Measurements from ENCODE around the gene ANKRD29. TPM values are rescaled to one million over a fixed set of nuclear protein-coding genes. Genes with fewer than 3 reads are reported as not detected.
A peak's percentile ranks its signal among the peaks of the same experiment; 100 is the strongest.

Gene ANKRD29
- total and polyA plus RNA-seq, 5 donors from 2014 or later, result 0.45 TPM; not detected in 4

DNA sequence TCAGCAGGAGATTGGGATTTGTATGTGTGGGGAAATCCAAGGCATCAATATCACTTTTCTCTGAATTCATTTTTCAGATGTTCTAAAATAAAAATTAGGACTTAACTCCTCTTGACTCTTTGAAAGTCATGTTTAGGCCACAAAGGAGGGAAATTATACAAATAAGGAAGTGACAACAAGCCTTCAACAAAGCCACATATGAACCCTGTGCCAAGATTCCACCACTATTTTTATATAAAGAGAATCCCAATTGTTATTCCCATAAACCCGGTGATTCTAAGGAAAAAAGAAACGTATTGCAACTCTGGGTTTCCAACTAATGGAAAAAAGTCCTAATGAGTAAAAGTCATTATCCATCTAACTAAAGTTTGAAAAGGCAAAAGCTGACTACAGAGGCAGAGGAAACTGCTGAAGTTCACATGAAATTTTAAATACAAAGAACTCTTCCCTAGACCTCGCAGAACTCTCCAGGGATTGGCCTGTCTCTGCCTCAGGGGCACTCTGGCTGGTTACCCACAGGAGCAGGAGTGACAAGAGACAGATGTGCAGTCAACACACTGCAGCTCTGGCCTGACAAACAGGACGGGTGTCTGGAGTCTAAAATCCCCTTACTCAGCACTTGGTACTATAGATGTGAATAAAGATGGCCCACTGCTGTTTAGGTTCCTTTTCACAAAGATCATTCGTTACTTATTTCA is 88.0 kb downstream of the ANKRD29 start:
- no peaks in the 10 kb centered on the region for H3K27me3 Mint-ChIP-seq
- peaks cover 0 to 1% (median 0%) of the 10 kb centered on the region in 7 donors for H3K9me3 Mint-ChIP-seq
- peak overlapping the region; percentile 63 to 99 (median 65) for H3K27ac Mint-ChIP-seq
- Histone ChIP-seq H3K27ac (ENCODE audit: insufficient read depth, low read length, poor library complexity, severe bottlenecking) (peak overlapping the region; percentile 82), H3K4me3 (ENCODE audit: low read depth, low read length) (peak overlapping the region; percentile 83), H3K27me3 (ENCODE audit: control insufficient read depth, insufficient read depth, low read length) (no peaks in the 10 kb centered on the region), H3K36me3 (ENCODE audit: control insufficient read depth, insufficient read depth, low read length) (peaks cover 25% of the 10 kb centered on the region), H3K4me1 (ENCODE audit: control insufficient read depth, insufficient read depth, low read length, poor library complexity, severe bottlenecking) (peaks cover 55% of the 10 kb centered on the region), H3K9me3 (ENCODE audit: control insufficient read depth in 2 of 2, low read length in 2 of 2) (no peaks in the 10 kb centered on the region)
- peaks cover 36% of the 10 kb centered on the region for H3K36me3 Mint-ChIP-seq
- H3K4me3 Mint-ChIP-seq, result peak overlapping the region; percentile 61 to 75 (median 66)
- DNase-seq, result peak in 1 of 3 donors; percentile 23
- ATAC-seq (ENCODE audit: low read depth in 2 of 2), result no peak
- peaks cover 10 to 67% (median 56%) of the 10 kb centered on the region in 4 donors for H3K4me1 Mint-ChIP-seq

DNA sequence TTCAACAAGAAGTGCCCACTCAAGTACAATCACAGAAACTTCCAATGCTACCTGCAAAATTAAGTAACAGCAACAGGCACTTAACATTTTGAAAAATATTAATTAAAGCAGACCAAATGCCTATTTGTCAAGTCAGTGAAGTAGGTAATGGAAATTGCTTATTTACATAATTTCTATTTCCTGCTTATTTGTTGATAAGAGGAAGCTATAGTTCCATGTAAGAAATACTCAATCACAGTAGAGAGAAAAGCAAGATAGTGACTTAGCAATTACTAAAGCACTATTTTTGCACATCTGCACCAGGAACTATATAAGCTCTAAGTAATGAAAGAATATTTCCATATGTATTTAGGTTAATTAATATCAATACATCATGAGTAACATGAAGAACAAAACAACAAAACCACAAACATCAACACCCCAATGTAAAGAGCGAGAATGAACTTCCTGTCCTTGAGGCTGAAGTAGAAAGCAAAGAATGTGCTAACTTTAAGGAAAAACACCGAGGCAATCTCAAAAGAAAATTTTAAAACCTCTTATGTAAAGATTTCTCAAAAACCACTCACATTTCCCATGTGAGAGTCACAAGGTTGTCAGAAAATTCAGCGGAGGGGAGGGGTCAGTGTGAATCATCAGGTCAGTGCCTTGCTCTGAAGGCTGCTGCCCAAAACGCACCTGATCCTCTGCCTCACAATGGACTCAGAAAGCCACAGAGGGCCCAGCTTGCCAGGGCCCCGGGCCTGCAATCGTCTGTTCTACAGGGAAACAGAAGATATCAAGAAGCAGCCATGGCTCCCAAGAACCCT is 88.9 kb downstream of the ANKRD29 start:
- Mint-ChIP-seq H3K27ac (peak overlapping the region; percentile 63 to 99 (median 65)), H3K27me3 (no peaks in the 10 kb centered on the region), H3K4me1 (peaks cover 10 to 62% (median 50%) of the 10 kb centered on the region in 4 donors), H3K9me3 (peaks cover 0 to 1% (median 0%) of the 10 kb centered on the region in 7 donors), H3K36me3 (peaks cover 43% of the 10 kb centered on the region), H3K4me3 (peak overlapping the region; percentile 61 to 75 (median 66))
- peak overlapping the region; percentile 82 for H3K27ac ChIP-seq (ENCODE audit: insufficient read depth, low read length, poor library complexity, severe bottlenecking)
- peaks cover 52% of the 10 kb centered on the region for H3K4me1 ChIP-seq (ENCODE audit: control insufficient read depth, insufficient read depth, low read length, poor library complexity, severe bottlenecking)
- H3K4me3 ChIP-seq (ENCODE audit: low read depth, low read length), result peak overlapping the region; percentile 83
- peak; percentile 76 to 79 for ATAC-seq (ENCODE audit: low read depth in 2 of 2)
- DNase-seq, result peak; percentile 31 to 75 (median 58)
- H3K9me3 ChIP-seq (ENCODE audit: control insufficient read depth in 2 of 2, low read length in 2 of 2), result no peaks in the 10 kb centered on the region
- H3K27me3 ChIP-seq (ENCODE audit: control insufficient read depth, insufficient read depth, low read length), result no peaks in the 10 kb centered on the region
- H3K36me3 ChIP-seq (ENCODE audit: control insufficient read depth, insufficient read depth, low read length), result peaks cover 30% of the 10 kb centered on the region

DNA sequence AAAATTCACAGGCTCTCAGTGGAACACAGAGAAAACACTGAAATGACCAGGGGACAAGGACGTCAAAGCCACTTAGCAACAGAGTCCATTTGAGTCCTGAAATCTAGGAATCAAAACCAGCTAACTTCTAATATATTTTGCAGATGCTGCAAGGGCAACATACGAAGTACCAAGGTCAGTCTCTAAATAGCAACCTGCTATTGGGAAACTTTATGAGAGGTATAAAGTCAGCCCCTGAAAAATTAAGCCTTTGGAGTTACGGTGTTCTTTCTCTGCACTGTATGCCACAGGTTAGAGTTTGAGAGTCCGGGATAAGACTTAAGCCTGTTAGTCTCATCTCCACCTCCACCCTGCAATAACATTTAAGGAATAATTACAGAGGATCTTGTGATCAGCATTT is 89.7 kb downstream of the ANKRD29 start:
- no peaks in the 10 kb centered on the region for H3K27me3 Mint-ChIP-seq
- peak overlapping the region in 3 of 4 donors; percentile 61 to 75 (median 61) for H3K4me3 Mint-ChIP-seq
- no peaks in the 10 kb centered on the region for H3K27me3 ChIP-seq (ENCODE audit: control insufficient read depth, insufficient read depth, low read length)
- peak overlapping the region; percentile 82 for H3K27ac ChIP-seq (ENCODE audit: insufficient read depth, low read length, poor library complexity, severe bottlenecking)
- H3K4me3 ChIP-seq (ENCODE audit: low read depth, low read length), result peak overlapping the region; percentile 83
- ATAC-seq (ENCODE audit: low read depth in 2 of 2) (no peak), DNase-seq (no peak)
- H3K4me1 ChIP-seq (ENCODE audit: control insufficient read depth, insufficient read depth, low read length, poor library complexity, severe bottlenecking), result peaks cover 45% of the 10 kb centered on the region
- peak overlapping the region; percentile 63 to 99 (median 65) for H3K27ac Mint-ChIP-seq
- no peaks in the 10 kb centered on the region for H3K9me3 Mint-ChIP-seq
- peaks cover 35% of the 10 kb centered on the region for H3K36me3 ChIP-seq (ENCODE audit: control insufficient read depth, insufficient read depth, low read length)
- peaks cover 10 to 55% (median 46%) of the 10 kb centered on the region in 4 donors for H3K4me1 Mint-ChIP-seq
- H3K9me3 ChIP-seq (ENCODE audit: control insufficient read depth in 2 of 2, low read length in 2 of 2), result no peaks in the 10 kb centered on the region
- H3K36me3 Mint-ChIP-seq, result peaks cover 44% of the 10 kb centered on the region

DNA sequence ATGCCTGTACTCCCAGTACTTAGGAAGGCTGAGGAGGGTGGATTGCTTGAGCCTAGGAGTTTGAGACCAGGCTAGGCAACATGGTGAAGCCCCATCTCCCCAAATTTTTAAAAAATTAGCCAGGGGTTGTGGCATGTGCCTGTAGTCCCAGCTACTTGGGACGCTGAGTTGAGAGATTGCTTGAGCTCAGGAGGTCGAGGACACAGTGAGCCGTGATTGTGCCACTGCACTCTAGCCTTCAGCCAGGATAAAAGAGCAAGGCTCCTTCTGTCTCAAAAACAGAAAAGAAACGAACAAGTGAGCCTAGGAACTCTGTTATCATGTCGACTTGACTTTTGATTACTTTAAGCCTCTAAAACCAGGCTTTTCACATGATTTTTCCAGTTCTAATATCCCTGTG is 90.1 kb downstream of the ANKRD29 start:
- H3K36me3 ChIP-seq (ENCODE audit: control insufficient read depth, insufficient read depth, low read length), result peaks cover 40% of the 10 kb centered on the region
- H3K27me3 Mint-ChIP-seq, result no peaks in the 10 kb centered on the region
- H3K4me1 ChIP-seq (ENCODE audit: control insufficient read depth, insufficient read depth, low read length, poor library complexity, severe bottlenecking), result peaks cover 45% of the 10 kb centered on the region
- peak overlapping the region in 2 of 4 donors; percentile 10 to 71 for H3K4me3 Mint-ChIP-seq
- no peaks in the 10 kb centered on the region for H3K9me3 ChIP-seq (ENCODE audit: control insufficient read depth in 2 of 2, low read length in 2 of 2)
- no peaks in the 10 kb centered on the region for H3K9me3 Mint-ChIP-seq
- ATAC-seq (ENCODE audit: low read depth in 2 of 2), result no peak
- no peaks in the 10 kb centered on the region for H3K27me3 ChIP-seq (ENCODE audit: control insufficient read depth, insufficient read depth, low read length)
- H3K27ac ChIP-seq (ENCODE audit: insufficient read depth, low read length, poor library complexity, severe bottlenecking), result peak overlapping the region; percentile 82
- H3K27ac Mint-ChIP-seq, result peak overlapping the region; percentile 63 to 99 (median 88)
- peaks cover 46% of the 10 kb centered on the region for H3K36me3 Mint-ChIP-seq
- DNase-seq, result no peak
- H3K4me3 ChIP-seq (ENCODE audit: low read depth, low read length), result peak overlapping the region; percentile 83
- peaks cover 10 to 55% (median 46%) of the 10 kb centered on the region in 4 donors for H3K4me1 Mint-ChIP-seq

DNA sequence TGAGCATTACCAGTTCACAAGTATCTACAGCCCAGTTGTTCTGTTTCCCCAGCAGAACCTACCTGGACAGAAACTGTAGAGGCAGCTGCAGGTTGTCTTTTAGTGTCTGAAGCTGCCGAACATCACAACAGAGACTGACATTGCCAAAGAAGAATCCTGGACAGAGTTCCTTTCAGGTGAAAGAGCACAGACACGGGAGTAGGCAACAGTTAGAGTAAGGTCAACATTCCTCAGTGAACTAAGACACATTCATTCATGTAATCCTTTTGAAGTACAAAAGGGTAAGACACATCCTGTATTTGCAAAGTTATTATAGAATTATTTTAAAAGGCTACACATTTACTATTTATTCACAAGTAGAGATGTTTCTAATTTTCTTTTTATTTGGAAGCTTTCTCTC is 90.7 kb downstream of the ANKRD29 start:
- H3K27ac ChIP-seq (ENCODE audit: insufficient read depth, low read length, poor library complexity, severe bottlenecking), result peak overlapping the region; percentile 82
- H3K4me3 Mint-ChIP-seq, result peak overlapping the region; percentile 10 to 80 (median 45)
- H3K4me1 ChIP-seq (ENCODE audit: control insufficient read depth, insufficient read depth, low read length, poor library complexity, severe bottlenecking), result peaks cover 45% of the 10 kb centered on the region
- H3K36me3 ChIP-seq (ENCODE audit: control insufficient read depth, insufficient read depth, low read length), result peaks cover 45% of the 10 kb centered on the region
- H3K4me3 ChIP-seq (ENCODE audit: low read depth, low read length), result peak overlapping the region; percentile 28
- peaks cover 10 to 56% (median 48%) of the 10 kb centered on the region in 4 donors for H3K4me1 Mint-ChIP-seq
- no peaks in the 10 kb centered on the region for H3K9me3 Mint-ChIP-seq
- DNase-seq (no peak), ATAC-seq (ENCODE audit: low read depth in 2 of 2) (no peak)
- peak overlapping the region; percentile 63 to 99 (median 88) for H3K27ac Mint-ChIP-seq
- peaks cover 51% of the 10 kb centered on the region for H3K36me3 Mint-ChIP-seq
- no peaks in the 10 kb centered on the region for H3K9me3 ChIP-seq (ENCODE audit: control insufficient read depth in 2 of 2, low read length in 2 of 2)
- H3K27me3 Mint-ChIP-seq, result no peaks in the 10 kb centered on the region
- H3K27me3 ChIP-seq (ENCODE audit: control insufficient read depth, insufficient read depth, low read length), result no peaks in the 10 kb centered on the region

DNA sequence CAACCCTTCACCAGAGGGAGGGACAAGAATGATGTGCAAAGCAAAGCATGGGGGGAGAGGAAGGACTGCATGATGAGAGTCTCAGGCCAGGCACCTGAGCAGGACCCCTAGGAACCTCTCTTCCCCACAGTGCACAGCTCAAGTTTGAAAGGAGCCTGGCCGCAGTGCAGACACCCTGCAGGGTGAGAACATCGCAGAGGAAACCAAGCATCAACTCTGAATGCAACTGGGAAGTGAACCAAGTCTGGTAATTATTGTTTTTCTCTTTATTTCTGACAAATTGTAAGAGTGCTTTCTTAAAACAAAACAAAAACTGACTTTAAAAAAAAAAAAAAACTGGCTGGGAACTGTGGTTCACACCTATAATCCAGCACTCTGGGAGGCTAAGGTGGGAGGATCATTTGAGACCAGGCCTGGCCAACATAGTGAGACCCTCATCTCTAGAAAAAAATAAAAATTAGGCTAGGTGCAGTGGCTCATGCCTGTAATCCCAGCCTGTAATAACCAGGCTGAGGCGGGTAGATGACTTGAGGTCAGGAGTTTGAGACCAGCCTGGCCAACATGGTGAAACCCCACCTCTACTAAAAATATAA is 91.7 kb downstream of the ANKRD29 start:
- Mint-ChIP-seq H3K4me3 (peak overlapping the region in 1 of 4 donors; percentile 26), H3K27ac (peak overlapping the region; percentile 46 to 95 (median 65))

DNA sequence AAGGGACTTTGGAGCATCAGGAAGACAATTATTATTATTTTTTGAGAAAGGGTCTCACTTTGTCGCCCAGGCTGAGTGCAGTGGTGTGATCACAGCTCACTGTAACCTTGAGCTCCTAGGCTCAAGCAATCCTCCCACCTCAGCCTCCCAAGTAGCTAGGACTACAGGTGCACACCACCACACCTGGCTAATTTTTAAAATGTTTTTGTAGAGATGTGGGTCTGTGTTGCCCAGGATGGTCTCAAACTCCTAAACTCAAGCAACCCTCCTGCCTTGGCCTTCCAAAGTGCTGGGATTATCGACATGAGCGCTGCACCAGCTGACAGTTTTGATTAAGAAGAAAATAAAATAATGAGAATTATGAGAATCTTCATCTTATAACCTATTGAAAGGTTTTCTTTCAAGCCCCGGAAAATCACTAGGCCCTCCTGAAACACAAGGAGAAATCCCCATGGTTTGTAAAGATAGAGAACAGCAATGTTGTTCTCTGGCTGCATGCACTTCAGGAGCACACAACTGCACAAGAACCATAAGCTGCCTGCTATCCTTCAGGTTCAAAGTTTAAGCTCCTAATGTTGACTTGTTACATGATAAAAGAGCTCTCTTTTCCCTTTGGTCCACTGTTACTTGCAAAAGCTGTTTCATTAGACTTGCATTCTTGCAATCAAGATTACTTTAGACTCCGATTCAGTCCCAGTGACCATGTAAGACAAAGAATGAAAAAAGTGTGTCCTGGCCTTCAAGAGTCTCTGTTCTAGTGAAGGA is 93.2 kb downstream of the ANKRD29 start:
- ATAC-seq (ENCODE audit: low read depth in 2 of 2) (no peak), DNase-seq (no peak)
- Mint-ChIP-seq H3K27me3 (no peaks in the 10 kb centered on the region), H3K36me3 (peaks cover 62% of the 10 kb centered on the region), H3K9me3 (no peaks in the 10 kb centered on the region), H3K27ac (peak overlapping the region in 1 of 3 donors; percentile 65), H3K4me1 (peaks cover 18 to 49% (median 38%) of the 10 kb centered on the region in 4 donors), H3K4me3 (no peak overlapping the region)
- H3K9me3 ChIP-seq (ENCODE audit: control insufficient read depth in 2 of 2, low read length in 2 of 2), result no peaks in the 10 kb centered on the region
- H3K4me1 ChIP-seq (ENCODE audit: control insufficient read depth, insufficient read depth, low read length, poor library complexity, severe bottlenecking), result peaks cover 34% of the 10 kb centered on the region
- no peak overlapping the region for H3K4me3 ChIP-seq (ENCODE audit: low read depth, low read length)
- H3K27me3 ChIP-seq (ENCODE audit: control insufficient read depth, insufficient read depth, low read length), result no peaks in the 10 kb centered on the region
- no peak overlapping the region for H3K27ac ChIP-seq (ENCODE audit: insufficient read depth, low read length, poor library complexity, severe bottlenecking)
- H3K36me3 ChIP-seq (ENCODE audit: control insufficient read depth, insufficient read depth, low read length), result peaks cover 62% of the 10 kb centered on the region

More for the DNA sequence above, 91.7 kb downstream of the ANKRD29 start:
- no peaks in the 10 kb centered on the region for H3K9me3 Mint-ChIP-seq
- Histone ChIP-seq H3K4me1 (ENCODE audit: control insufficient read depth, insufficient read depth, low read length, poor library complexity, severe bottlenecking) (peaks cover 45% of the 10 kb centered on the region), H3K4me3 (ENCODE audit: low read depth, low read length) (no peak overlapping the region), H3K9me3 (ENCODE audit: control insufficient read depth in 2 of 2, low read length in 2 of 2) (no peaks in the 10 kb centered on the region), H3K27ac (ENCODE audit: insufficient read depth, low read length, poor library complexity, severe bottlenecking) (no peak overlapping the region), H3K36me3 (ENCODE audit: control insufficient read depth, insufficient read depth, low read length) (peaks cover 51% of the 10 kb centered on the region), H3K27me3 (ENCODE audit: control insufficient read depth, insufficient read depth, low read length) (no peaks in the 10 kb centered on the region)
- peaks cover 15 to 59% (median 46%) of the 10 kb centered on the region in 4 donors for H3K4me1 Mint-ChIP-seq
- DNase-seq (no peak), ATAC-seq (ENCODE audit: low read depth in 2 of 2) (no peak)
- H3K27me3 Mint-ChIP-seq, result no peaks in the 10 kb centered on the region
- H3K36me3 Mint-ChIP-seq, result peaks cover 52% of the 10 kb centered on the region

Measured in CD4-positive, CD25-positive, alpha-beta regulatory T cell (primary cell).